HG02852 (cell line): ENCODE data around the gene JCHAIN.
"Not testable (repeated sequence)": the region's sequence is repeated elsewhere in the genome, so short reads cannot be mapped to it uniquely, and the experiment has no call there.

Experiments used
- ATAC-seq: cut with Tn5 transposase; IDR thresholded peaks from one replicate; pipeline ENCODE4 v1.9.1; 2021; ENCODE audit warnings: mild to moderate bottlenecking, moderate library complexity; ENCODE audit not compliant: unreplicated experiment

JCHAIN gene

GRCh38 chr4:70650741-70651140 lies 15.6 kb downstream of the JCHAIN start:
- ATAC-seq = not testable (repeated sequence)

DNA sequence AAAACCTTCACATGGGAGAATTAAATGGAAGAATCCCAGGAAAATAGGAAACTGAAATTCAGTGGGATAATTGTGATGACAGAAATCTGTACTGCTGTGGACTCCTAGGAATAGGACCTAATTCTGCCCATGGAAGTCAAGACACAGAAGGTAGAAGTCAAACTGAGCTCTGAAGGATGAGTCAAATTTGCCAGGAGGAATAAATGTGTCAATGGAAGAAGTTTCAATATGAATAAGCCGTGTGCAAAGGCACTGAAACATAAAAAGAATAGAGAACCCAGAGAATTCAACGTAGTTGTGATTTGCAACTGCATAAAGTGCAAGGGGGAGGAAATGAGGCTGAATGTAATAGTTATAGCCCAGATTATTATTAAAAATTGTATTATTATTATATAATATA lies 26.1 kb downstream of the JCHAIN start:
- no peak for ATAC-seq

DNA sequence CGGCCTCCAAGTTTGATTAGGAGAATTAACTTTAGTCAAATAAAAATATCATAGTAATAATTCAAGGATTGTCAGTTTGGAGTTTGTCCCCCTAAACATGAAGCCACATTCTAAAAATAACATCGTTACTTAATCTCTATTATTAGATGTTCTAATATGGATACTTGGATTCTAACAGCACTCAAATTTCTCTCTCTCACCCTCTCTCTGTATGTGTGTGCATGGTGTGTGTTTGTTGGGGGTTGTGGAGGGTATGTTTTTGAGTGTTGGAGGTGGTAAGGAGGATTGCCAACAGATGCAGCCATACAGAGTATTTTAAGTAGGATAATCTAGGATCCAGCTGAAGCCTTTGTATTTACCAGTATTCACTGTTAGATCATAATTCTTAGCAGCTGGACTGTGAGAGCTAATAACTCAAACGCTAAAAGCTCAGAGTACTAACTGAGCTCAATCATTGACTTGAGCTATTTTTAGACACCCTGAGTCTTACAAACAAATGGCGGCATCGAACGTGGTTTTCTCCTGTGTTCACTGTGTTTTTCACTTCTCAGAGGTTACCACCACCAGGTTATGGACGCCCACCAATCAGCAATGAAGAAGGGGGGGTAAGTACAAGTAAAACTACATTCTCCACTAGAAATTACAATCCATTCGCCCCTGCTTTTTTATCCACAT lies 28.9 kb downstream of the JCHAIN start:
- ATAC-seq = no peak

- ATAC-seq = no peak
These were observed 31.8 kb downstream of the JCHAIN start for GRCh38 chr4:70634482-70634881.

DNA sequence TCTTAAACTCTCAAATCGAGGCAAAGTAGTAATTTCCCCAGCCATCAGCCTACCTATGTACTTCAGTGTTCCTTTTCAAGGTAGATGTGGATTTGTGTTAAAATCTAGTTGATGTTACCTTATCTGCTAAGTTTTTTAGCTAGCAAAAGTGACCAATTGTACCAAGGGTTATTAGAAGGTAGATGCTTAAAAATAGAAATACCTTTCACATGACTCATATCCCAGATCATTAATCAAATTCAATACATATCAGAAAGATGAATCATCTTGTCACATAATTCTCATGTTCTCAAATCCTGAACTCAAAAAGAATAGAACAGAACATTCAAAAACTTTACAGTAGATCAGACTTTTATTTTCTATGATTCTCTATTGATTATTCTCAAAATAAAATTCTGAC lies 34.3 kb downstream of the JCHAIN start:
- ATAC-seq = no peak

GRCh38 chr4:70630162-70630561 lies 36.1 kb downstream of the JCHAIN start:
- no peak for ATAC-seq

GRCh38 chr4:70629469-70630090 lies 36.7 kb downstream of the JCHAIN start:
- peak; percentile 64 for ATAC-seq

DNA sequence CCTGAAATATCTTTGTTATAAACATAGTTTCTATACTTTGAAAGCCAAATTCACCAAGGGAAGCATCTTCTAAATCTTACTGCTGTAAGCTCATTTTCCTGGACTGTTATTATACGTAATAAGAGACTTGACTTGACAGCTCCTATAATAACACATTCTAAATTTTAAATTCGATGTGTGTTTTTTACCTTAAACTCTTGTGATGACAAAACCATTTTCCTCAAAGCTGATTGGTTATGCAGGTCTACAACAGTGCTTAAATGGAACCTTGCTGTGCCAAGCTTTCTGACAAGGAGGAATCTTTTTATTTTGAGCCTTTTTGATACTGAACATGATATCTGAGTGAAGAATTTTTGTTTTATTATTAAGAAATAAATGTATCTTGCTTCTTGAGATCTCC lies 37.9 kb downstream of the JCHAIN start, which contains the start of gene ENAM:
TSS of gene ENAM (plus strand) at position 301 of the 400 bp plus-strand sequence. CDS start 757 bp downstream, outside the sequence.
- no peak for ATAC-seq

GRCh38 chr4:70627620-70628019 lies 38.7 kb downstream of the JCHAIN start:
- no peak for ATAC-seq

DNA sequence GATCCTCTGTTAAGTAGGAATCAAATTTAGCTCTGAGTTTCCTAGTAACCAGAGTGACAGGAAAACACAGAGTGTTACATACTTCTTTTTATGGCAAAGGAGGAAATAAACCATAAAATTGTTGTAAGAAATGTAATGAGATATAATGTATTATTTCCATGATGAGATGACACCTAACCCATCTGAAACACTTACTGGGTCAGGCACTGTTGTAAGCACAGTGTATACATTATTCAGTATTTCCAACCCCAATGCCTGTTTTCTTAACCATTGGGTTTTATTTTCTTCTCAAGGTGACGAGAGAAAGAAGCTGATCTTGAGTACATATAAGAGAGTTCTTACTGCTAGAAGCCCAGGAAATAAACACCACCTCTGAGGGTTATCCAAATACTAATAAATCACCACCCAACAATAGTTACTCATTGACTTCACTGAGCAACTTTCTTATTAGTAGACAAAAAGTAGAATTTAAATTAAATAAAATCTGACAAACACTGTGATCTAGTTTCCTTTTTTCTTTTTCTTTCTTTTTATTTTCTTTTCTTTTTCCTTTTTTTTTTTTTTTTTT lies 42.0 kb downstream of the JCHAIN start:
- ATAC-seq = no peak

- ATAC-seq = no peak
These were observed 43.0 kb downstream of the JCHAIN start for GRCh38 chr4:70623323-70623722.

GRCh38 chr4:70619778-70620177 lies 46.5 kb downstream of the JCHAIN start:
- ATAC-seq = no peak

GRCh38 chr4:70619288-70619687 lies 47.0 kb downstream of the JCHAIN start:
- no peak for ATAC-seq

GRCh38 chr4:70614184-70614555 lies 52.1 kb downstream of the JCHAIN start:
- no peak for ATAC-seq

DNA sequence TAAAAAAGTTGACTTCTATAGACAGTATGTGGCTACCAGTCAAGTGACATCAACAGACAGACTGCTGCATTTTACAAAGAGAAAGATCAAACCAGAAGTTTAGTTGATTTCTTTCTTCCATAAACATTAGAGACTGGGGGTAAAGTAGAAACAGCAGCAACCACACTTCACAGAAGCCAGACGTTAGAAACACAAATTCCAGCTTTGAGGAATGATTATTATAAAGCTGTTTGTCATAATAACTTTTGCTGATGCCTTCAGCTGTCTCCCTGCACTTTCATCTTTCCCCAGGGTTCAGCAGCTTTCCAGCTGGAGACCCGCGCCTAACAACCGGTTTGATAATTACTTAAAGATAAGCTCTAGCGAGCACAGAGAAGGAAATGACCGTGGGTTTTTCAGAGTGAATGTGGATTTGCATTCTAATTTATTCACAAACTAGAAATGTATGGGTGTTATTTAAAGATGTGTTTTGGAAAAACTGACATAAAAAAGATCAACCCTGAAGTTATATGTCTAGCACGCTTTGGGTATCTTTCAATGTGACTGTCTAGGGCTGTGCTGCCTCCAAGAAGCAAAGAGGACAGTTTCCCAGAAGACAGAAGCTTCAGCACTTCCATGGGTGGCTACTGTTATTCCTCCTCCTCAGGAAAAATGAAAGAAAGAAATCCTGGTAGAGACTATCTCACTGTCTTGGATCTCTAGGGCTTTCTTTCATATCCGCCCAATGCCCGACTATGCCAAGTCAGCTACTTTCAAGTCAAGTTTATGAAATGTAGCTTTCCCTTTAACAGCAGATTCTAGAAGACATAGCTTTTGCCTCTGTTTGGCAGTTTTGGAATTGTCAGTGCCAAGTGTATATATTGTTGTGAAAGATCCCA lies 52.8 kb downstream of the JCHAIN start:
- ATAC-seq = peak; percentile 47

DNA sequence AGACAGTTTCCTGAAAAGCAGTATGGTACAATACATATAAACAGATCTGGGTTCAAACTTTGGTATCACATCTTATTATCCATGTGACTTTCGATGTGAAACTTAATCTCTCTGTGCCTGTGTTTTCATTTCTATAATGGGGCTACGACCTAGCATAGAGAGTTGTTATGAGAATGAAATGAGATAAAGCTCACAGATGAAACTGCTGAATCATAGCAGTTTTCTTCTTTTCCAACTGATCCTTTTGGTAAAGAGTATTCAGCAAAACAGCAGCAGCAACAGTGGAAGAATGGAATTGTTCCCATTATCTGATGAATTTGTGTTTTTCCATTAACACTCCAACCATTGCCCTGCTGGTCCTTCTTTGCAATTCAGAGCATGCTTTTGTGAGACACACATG lies 58.0 kb downstream of the JCHAIN start:
- no peak for ATAC-seq

DNA sequence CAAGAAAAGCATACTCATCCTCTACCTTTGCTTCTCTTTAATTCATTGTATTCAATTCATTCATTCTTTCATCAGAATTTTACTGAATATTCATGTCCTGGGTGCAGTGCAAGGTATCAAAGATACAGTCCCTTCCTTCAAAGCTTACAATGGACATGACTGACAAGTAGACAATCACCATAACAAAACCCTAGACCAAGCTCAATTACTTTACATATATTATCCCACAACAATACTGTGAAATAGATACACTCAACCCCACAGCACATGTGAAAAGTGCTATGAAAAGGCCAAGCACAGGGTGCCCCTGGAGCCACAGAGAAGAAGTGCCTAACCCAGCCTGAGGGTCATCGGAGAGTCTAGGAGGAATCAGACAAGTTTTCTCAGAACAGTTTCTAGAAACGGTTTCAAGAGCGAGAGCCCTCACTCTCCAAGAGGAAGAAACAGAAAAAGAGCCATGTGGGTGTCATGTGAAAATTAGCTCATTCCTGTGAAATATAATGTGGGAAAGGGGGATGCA lies 58.9 kb downstream of the JCHAIN start:
- no peak for ATAC-seq

GRCh38 chr4:70606459-70606858 lies 59.8 kb downstream of the JCHAIN start:
- no peak for ATAC-seq
